HFF-Myc (cell line): ENCODE results near the gene RHOC.

ENCODE experiments used
- DNase-seq: peaks from one replicate; pipeline ENCODE4 v3.0.0-alpha.2; 2011; ENCODE audit warnings: low read depth; ENCODE audit errors: extremely low read depth
- H3K4me3 ChIP-seq: replicated peaks from 2 replicates; pipeline ENCODE4 v1.5.1; 2011; ENCODE audit warnings: low read depth, mild to moderate bottlenecking, control low read depth, low read length
- CTCF ChIP-seq: IDR thresholded peaks from 2 replicates; pipeline ENCODE4 v1.5.1; 2012; ENCODE audit warnings: mild to moderate bottlenecking, low read depth, low read length, control low read depth; ENCODE audit errors: missing control alignments

The RHOC gene

GRCh38 chr1:112685913-112686312, 21.0 kb downstream of the RHOC start:
- TF ChIP-seq CTCF = no peak
- H3K4me3 ChIP-seq = no peak overlapping the region
- DNase-seq = no peak

- DNase-seq = no peak
- no peak overlapping the region for H3K4me3 ChIP-seq
- TF ChIP-seq CTCF = no peak
Observed at GRCh38 chr1:112678605-112679004, 28.3 kb downstream of the RHOC start.

GRCh38 chr1:112677501-112677900, 29.4 kb downstream of the RHOC start:
- DNase-seq = no peak
- TF ChIP-seq CTCF = no peak
- no peak overlapping the region for H3K4me3 ChIP-seq

- no peak for TF ChIP-seq CTCF
- H3K4me3 ChIP-seq = no peak overlapping the region
- DNase-seq = no peak
Observed at GRCh38 chr1:112676543-112676942, 30.4 kb downstream of the RHOC start.

- H3K4me3 ChIP-seq = peak overlapping the region; percentile 71
- no peak for DNase-seq
- no peak for TF ChIP-seq CTCF
Observed at GRCh38 chr1:112675728-112676381, 31.1 kb downstream of the RHOC start.

GRCh38 chr1:112674986-112675727, 31.8 kb downstream of the RHOC start:
- no peak for TF ChIP-seq CTCF
- DNase-seq = no peak

More at GRCh38 chr1:112674986-112675727, 31.8 kb downstream of the RHOC start:
- H3K4me3 ChIP-seq = peak overlapping the region; percentile 71
